Endothelial cell of umbilical vein (primary cell): ENCODE data around the gene KPNA2.

Experiments used
- CTCF ChIP-seq, 2 donors: IDR thresholded peaks; 1 replicate in 1 of 2; 2 replicates in 1 of 2; pipeline ENCODE4 v1.5.1; 2011; ENCODE audit warnings: low read length in 2 of 2, mild to moderate bottlenecking in 2 of 2, moderate library complexity in 2 of 2, control low read depth in 1 of 2, inconsistent platforms in 1 of 2, low read depth in 1 of 2; ENCODE audit not compliant: insufficient read depth in 1 of 2; ENCODE audit errors: extremely low read depth in 1 of 2
- EZH2 ChIP-seq: IDR thresholded peaks from 2 replicates; pipeline ENCODE4 v1.6.1; 2012; ENCODE audit warnings: borderline replicate concordance, low read depth, mild to moderate bottlenecking, moderate library complexity, low read length, inconsistent platforms; ENCODE audit not compliant: severe bottlenecking
- FOS ChIP-seq: IDR thresholded peaks from 2 replicates; pipeline ENCODE4 v1.6.1; 2011; ENCODE audit warnings: mild to moderate bottlenecking, low read length, moderate library complexity, borderline replicate concordance; ENCODE audit not compliant: insufficient read depth
- GATA2 ChIP-seq: IDR thresholded peaks from 2 replicates; pipeline ENCODE4 v1.7.0; 2011; ENCODE audit warnings: low read depth, mild to moderate bottlenecking, moderate library complexity, mixed read lengths, low read length; ENCODE audit not compliant: insufficient read length, insufficient read depth
- JUN ChIP-seq: IDR thresholded peaks from 2 replicates; pipeline ENCODE4 v1.6.1; 2011; ENCODE audit warnings: borderline replicate concordance, low read depth; ENCODE audit not compliant: insufficient read length, insufficient read depth
- MAX ChIP-seq: IDR thresholded peaks from 2 replicates; pipeline ENCODE4 v1.6.1; 2011; ENCODE audit not compliant: insufficient read depth, insufficient read length
- MYC ChIP-seq: IDR thresholded peaks from one replicate; pipeline ENCODE4 v1.6.1; 2011; ENCODE audit warnings: mild to moderate bottlenecking, low read depth, low read length
- POLR2A ChIP-seq: IDR thresholded peaks from 2 replicates; pipeline ENCODE4 v1.6.1; 2012; ENCODE audit warnings: low read depth, mild to moderate bottlenecking, control low read depth, low read length
- POLR2AphosphoS5 ChIP-seq: IDR thresholded peaks from 2 replicates; pipeline ENCODE4 v1.6.1; 2012; ENCODE audit warnings: low read depth, mild to moderate bottlenecking, control low read depth, low read length, moderate library complexity; ENCODE audit not compliant: insufficient read depth

GRCh38 chr17:68087851-68088250 lies 52.3 kb downstream of the KPNA2 start:
- TF ChIP-seq POLR2A = no peak
- TF ChIP-seq CTCF (IDR thresholded peaks at IDR 0.05; ENCODE audit: extremely low read depth in 1 of 2, insufficient read depth in 1 of 2, low read depth in 1 of 2, low read length in 2 of 2) = no peak
- TF ChIP-seq EZH2 = no peak
- TF ChIP-seq GATA2 = no peak
- no peak for TF ChIP-seq POLR2AphosphoS5
- TF ChIP-seq MAX = no peak
- no peak for TF ChIP-seq FOS
- TF ChIP-seq JUN = no peak
- TF ChIP-seq MYC = no peak
